Measurements from ENCODE around the gene GUK1. TPM values are rescaled to one million over a fixed set of nuclear protein-coding genes. Genes with fewer than 3 reads are reported as not detected.

GUK1 gene
- total and polyA plus RNA-seq, 2 donors (not counting 1 experiment from before 2014, with no cell fraction given), result 125 to 356 TPM

GRCh38 chr1:228190182-228190581 lies 50.1 kb downstream of the GUK1 start:
- intact Hi-C loops (cut with micrococcal nuclease), result no loop called here
- H3K4me2 ChIP-seq (replicated peaks; ENCODE audit: low read depth, low read length, poor library complexity, severe bottlenecking), result no peak overlapping the region
- 96% methylated on average over 14 of the region's 14 CpGs for WGBS (ENCODE audit: insufficient coverage)
- no peaks in the 10 kb centered on the region for H4K20me1 ChIP-seq (ENCODE audit: control insufficient read depth, insufficient read depth, low read length, poor library complexity, severe bottlenecking)
- CTCF ChIA-PET, result no interaction called here
- no peak for TF ChIP-seq EZH2 (IDR thresholded peaks at IDR 0.05; ENCODE audit: borderline replicate concordance, insufficient read depth, low read depth, low read length, poor library complexity, severe bottlenecking)
- no peak for TF ChIP-seq CTCF (IDR thresholded peaks at IDR 0.05)
- Mint-ChIP-seq H3K4me3 (no peak overlapping the region), H3K27ac (no peak overlapping the region), H3K4me1 (no peaks in the 10 kb centered on the region), H3K27me3 (no peaks in the 10 kb centered on the region), H3K9me3 (ENCODE audit: insufficient read depth) (no peaks in the 10 kb centered on the region)
- no peak for ATAC-seq (ENCODE audit: low read depth)
- peaks cover 0 to 3% (median 0%) of the 10 kb centered on the region in 3 donors for H3K9me3 ChIP-seq (ENCODE audit: control extremely low read depth in 1 of 3, control insufficient read depth in 2 of 3, insufficient read depth in 1 of 3, low read length in 2 of 3)
- no peak overlapping the region for H2AFZ ChIP-seq (ENCODE audit: insufficient read depth, low read depth, low read length, poor library complexity, severe bottlenecking)
- no peaks in the 10 kb centered on the region for H3K27me3 ChIP-seq (replicated peaks in 1 of 4; ENCODE audit: control extremely low read depth in 1 of 4, control insufficient read depth in 3 of 4, insufficient read depth in 4 of 4, low read length in 3 of 4)
- no peak overlapping the region for H3K4me3 ChIP-seq (ENCODE audit: control extremely low read depth in 1 of 5, extremely low read depth in 1 of 5, insufficient read depth in 1 of 5, low read depth in 2 of 5, low read length in 4 of 5)
- POLR2A ChIA-PET, result no interaction called here
- no peaks in the 10 kb centered on the region for H3K36me3 ChIP-seq (replicated peaks in 1 of 2; ENCODE audit: control extremely low read depth in 1 of 2, control insufficient read depth in 1 of 2, extremely low read depth in 1 of 2, insufficient read depth in 2 of 2, low read length in 1 of 2)
- H3K79me2 ChIP-seq (ENCODE audit: control insufficient read depth, insufficient read depth, low read length), result no peaks in the 10 kb centered on the region
- H3K4me1 ChIP-seq (ENCODE audit: control insufficient read depth in 2 of 2, insufficient read depth in 2 of 2, low read length in 2 of 2), result no peaks in the 10 kb centered on the region
- no peak overlapping the region for H3K9ac ChIP-seq (ENCODE audit: low read length)
- no peak overlapping the region for H3K27ac ChIP-seq (ENCODE audit: low read length in 2 of 2)
- no peak for DNase-seq

- no peak overlapping the region for H3K4me3 Mint-ChIP-seq
- ATAC-seq (ENCODE audit: low read depth) (no peak), DNase-seq (no peak)
- no peak overlapping the region for H3K27ac ChIP-seq (ENCODE audit: low read length in 2 of 2)
- H4K20me1 ChIP-seq (ENCODE audit: control insufficient read depth, insufficient read depth, low read length, poor library complexity, severe bottlenecking), result no peaks in the 10 kb centered on the region
- H3K4me3 ChIP-seq (ENCODE audit: control extremely low read depth in 1 of 5, extremely low read depth in 1 of 5, insufficient read depth in 1 of 5, low read depth in 2 of 5, low read length in 4 of 5), result no peak overlapping the region
- intact Hi-C loops (cut with micrococcal nuclease), result no loop called here
- H3K27ac Mint-ChIP-seq, result no peak overlapping the region
- H3K9me3 ChIP-seq (ENCODE audit: control extremely low read depth in 1 of 3, control insufficient read depth in 2 of 3, insufficient read depth in 1 of 3, low read length in 2 of 3), result peaks cover 0 to 3% (median 0%) of the 10 kb centered on the region in 3 donors
- no peaks in the 10 kb centered on the region for H3K4me1 Mint-ChIP-seq
- POLR2A ChIA-PET, result no interaction called here
- no peaks in the 10 kb centered on the region for H3K9me3 Mint-ChIP-seq (ENCODE audit: insufficient read depth)
- H3K36me3 ChIP-seq (replicated peaks in 1 of 2; ENCODE audit: control extremely low read depth in 1 of 2, control insufficient read depth in 1 of 2, extremely low read depth in 1 of 2, insufficient read depth in 2 of 2, low read length in 1 of 2), result no peaks in the 10 kb centered on the region
- no peak overlapping the region for H3K4me2 ChIP-seq (replicated peaks; ENCODE audit: low read depth, low read length, poor library complexity, severe bottlenecking)
- no peaks in the 10 kb centered on the region for H3K27me3 ChIP-seq (replicated peaks in 1 of 4; ENCODE audit: control extremely low read depth in 1 of 4, control insufficient read depth in 3 of 4, insufficient read depth in 4 of 4, low read length in 3 of 4)
- H3K27me3 Mint-ChIP-seq, result no peaks in the 10 kb centered on the region
- H2AFZ ChIP-seq (ENCODE audit: insufficient read depth, low read depth, low read length, poor library complexity, severe bottlenecking), result no peak overlapping the region
- WGBS (ENCODE audit: insufficient coverage), result 92% methylated on average over 2 of the region's 5 CpGs
- TF ChIP-seq CTCF (IDR thresholded peaks at IDR 0.05) (no peak), EZH2 (IDR thresholded peaks at IDR 0.05; ENCODE audit: borderline replicate concordance, insufficient read depth, low read depth, low read length, poor library complexity, severe bottlenecking) (no peak)
- CTCF ChIA-PET, result no interaction called here
- H3K9ac ChIP-seq (ENCODE audit: low read length), result no peak overlapping the region
- H3K4me1 ChIP-seq (ENCODE audit: control insufficient read depth in 2 of 2, insufficient read depth in 2 of 2, low read length in 2 of 2), result no peaks in the 10 kb centered on the region
- no peaks in the 10 kb centered on the region for H3K79me2 ChIP-seq (ENCODE audit: control insufficient read depth, insufficient read depth, low read length)
Observed at GRCh38 chr1:228190778-228191177, 50.7 kb downstream of the GUK1 start.

Measured in B cell (primary cell).